NCI-H526 (cell line): ENCODE data around the gene PRKG1.
"Not testable (repeated sequence)": the region's sequence is repeated elsewhere in the genome, so short reads cannot be mapped to it uniquely, and the experiment has no call there.

ENCODE experiments used
- DNase-seq, 2 experiments: peaks; one replicate each; lab custom pipeline; 2025; lab: John Stamatoyannopoulos, UW

PRKG1 gene

DNA sequence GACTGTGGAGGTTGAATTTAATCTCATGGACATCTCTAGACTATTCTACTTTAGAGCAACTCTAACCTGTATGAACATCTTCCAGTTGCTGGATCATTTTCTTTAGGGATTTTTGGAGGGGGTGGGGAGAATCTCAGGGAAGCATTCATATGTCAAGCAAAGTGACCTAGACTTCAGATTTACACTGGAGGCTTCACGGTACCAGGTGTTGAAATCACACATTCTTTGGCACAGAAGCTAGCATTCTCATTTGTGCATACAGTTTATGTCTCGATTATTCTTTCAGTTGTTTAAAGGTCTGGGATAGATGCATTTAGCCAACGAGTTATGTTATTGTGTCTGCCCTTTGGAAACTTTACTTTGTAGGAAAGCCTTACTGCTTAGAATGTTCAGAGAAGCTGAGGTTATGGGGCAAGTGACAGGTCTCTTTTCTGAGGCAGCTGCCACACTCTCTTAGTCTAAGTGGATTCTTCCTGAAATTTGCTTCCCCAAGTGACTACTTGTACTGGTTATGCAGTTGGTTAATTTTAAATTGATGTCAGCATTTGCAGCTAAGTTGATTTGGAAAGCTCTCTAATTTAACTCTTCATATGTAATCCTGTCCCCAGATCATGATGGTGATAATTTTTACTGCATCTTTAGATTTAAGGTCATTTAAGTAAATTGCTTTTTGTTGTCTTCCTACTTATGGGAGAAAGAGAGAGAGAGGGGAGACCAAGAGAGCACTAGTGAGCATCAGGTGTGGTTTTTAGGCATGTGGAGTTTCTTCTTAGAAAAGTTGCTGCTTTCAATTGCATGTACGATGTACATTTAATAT lies 153.8 kb downstream of the PRKG1 start:
- no peak for DNase-seq

DNA sequence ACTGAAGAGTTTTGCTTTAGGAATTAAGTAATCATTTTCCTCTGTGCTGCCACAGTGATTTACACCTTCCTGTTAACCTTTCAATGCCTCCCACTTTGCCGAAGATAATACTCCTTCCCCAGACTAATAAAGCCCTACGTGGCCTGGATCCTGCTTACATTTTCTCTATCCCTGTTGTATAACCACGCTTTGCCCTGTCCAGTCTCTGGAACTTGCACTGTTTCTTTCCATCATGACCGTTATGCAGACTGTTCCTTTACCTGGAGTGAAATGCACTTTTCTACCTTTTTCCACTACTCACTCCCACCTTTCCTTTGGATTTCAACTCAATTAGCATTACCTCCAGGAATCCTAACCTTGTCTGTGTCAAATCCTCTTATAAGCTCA lies 154.4 kb downstream of the PRKG1 start:
- DNase-seq, result no peak

DNA sequence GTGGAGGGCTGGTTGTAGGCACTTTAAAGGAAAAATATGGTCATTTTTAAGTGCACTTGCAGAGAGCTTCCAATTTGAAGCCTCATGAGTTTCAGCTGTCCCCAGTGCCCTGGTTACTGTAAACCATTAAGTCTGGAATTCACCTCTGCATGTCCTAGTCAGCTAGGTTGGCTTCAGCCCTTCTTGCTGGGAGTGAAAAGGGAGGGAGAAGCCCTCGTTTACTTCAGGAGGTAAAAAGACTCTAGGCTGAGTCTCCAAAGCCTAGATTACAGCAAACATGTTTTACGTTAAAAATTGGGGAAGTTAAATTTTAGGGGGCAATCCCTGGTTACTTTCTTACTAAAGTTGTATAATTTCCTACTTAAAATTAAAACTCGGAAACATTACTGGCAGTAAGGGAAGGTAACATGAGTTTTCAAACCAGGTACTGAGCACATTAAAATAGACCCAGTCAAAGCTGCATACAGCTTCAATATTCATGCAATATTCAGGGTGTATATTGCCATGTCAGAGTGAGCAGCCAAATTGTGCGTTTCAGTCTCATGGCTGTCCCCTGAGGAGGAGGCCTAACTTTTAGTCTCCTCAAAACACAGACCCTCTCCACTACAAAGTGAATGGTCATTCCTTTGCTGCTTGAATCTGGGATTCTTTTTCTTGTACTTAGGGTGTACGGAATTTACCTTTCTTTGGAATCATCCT lies 156.7 kb downstream of the PRKG1 start:
- no peak for DNase-seq

DNA sequence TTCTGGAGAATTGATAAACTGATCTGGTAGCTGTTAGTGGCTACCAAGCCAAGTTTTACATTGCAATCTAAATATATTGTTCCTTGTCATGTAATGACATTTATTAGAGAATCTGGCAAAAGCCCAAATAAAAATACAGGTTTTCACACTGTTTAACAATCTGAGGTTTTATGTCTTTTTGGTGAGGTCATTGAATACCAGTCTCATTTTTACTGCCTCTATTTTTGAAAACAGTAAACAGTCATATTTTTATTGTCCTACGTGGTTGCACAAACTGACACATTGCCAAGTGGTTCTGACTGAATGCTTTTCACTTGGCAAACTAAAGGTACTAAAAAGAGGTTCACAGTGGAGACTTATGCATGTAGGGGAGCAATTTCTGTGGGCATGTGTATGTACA lies 157.5 kb downstream of the PRKG1 start:
- no peak for DNase-seq

DNA sequence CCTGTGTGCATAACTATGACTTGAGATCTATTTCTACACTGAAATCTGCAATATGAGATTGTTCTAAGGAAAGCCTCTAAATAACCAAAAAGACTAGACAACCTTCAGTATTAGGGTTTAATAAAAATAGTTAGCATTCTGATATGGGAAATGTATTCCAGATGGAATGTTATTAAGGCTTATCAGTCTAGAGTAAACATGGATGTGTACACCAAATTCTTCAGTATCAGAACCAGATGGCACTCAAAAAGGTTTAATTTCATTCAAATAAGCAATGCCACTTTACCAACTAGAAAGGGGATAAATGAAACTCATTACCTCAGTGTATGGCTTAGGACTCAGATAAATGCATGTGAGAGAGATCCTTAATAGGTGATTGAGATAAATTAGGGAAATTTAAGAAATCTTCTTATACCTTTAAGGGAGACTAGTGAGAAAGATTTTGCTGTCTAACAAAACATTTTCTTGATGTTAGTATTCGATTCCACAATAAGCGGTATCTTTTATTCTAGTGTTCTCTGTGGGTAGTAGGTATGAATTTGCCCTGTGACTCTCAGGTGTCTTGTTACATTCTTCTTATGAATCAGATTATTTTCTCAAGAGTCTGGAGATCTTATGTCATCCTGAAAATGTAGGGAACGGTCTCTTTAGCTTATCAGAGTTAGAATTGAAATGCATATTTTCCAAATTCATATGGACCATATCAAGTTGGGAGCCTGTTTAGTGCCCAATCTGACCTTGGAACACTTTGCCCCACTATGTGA lies 159.2 kb downstream of the PRKG1 start:
- no peak for DNase-seq

DNA sequence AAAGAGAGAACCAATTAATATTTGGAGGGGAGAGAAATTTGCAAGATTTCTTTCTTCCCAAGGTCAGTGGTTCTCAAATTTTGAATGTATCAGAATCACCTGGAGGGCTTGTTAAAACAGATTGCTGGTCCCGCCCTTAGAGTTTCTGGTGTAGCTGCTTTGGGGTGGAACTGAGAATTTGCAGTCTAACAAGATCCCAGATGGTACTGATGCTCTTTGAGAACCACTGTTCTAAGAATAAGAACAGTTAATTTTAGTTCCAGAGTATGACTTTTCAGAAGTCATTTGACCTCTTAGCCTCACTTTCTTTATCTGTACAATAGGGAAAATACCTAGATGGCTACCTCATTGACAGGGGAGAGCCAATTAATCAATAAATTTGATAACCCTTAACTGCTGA lies 161.6 kb downstream of the PRKG1 start:
- no peak for DNase-seq

DNA sequence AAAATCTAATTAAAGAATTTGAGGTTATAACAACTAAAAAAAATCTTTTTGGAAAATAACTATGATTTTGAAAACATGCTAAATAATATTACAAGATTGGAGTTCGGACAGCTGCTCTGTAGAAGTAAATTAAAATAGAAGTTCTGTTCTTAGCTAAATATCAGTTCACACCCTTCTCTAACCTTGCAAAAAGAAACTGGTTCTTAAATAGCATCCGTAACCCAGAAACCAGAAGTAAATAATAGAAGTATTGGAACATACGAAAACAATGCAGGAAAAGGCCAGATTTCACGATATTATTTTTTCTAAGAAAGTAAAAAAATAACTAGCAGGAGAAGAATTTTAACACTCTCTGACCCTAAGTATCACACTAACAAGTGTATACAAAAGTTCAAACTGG lies 164.7 kb downstream of the PRKG1 start:
- DNase-seq, result no peak

DNA sequence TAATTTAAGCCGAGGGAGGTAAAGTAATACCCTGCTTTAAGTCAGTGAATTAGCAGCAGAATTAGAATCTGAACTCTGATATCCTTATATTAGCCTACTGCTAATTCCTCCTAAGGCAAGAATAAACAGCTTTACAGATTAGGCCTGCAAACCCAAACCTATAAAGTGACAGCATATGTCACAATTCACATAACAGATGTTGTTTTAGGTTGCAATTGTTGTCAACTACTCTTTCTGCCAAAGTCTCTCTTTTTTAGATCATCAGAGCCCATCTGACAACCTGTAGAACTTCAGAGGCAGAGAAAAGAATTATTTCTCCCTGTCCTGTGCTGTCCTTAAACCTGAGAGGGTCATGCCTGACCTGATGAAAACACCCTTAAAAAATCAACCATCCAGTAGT lies 167.2 kb downstream of the PRKG1 start:
- no peak for DNase-seq

DNA sequence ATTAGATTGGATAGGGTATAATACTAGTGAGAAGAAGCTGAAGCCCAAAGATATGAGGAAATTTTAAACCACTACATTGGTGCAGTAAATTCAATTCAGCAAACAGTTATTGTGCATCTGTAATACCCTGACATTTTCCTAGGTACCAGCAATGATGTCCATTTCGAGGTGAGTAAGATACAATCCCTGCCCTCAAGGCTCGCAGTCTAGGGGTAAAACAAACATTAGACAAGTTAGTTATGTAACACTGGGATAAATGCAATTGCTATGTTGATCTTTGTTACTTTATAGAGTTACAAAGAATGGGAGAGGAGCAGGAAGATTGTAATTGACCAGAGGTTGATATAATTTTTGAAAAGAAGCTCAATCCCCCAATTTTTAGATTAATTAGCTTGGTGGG lies 168.1 kb downstream of the PRKG1 start:
- no peak for DNase-seq

DNA sequence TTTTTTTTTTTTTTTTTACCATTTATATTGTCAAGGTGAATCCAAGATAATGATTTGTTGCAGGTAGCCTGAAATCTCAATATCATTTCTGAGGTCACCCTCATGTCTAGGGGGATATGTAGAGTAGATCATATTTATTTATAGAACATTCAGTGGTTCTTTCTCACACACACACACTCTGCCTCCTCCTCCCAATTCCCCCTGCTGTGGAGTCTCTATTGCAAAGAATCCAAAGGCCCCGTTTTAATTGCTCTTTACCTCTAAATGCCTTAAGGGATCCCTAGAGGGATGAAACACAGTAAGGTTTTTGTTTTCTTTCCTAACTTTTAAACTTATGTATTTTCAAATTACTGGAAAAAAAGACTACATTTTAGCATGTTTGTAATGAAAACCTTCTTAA lies 170.0 kb downstream of the PRKG1 start:
- DNase-seq, result no peak

DNA sequence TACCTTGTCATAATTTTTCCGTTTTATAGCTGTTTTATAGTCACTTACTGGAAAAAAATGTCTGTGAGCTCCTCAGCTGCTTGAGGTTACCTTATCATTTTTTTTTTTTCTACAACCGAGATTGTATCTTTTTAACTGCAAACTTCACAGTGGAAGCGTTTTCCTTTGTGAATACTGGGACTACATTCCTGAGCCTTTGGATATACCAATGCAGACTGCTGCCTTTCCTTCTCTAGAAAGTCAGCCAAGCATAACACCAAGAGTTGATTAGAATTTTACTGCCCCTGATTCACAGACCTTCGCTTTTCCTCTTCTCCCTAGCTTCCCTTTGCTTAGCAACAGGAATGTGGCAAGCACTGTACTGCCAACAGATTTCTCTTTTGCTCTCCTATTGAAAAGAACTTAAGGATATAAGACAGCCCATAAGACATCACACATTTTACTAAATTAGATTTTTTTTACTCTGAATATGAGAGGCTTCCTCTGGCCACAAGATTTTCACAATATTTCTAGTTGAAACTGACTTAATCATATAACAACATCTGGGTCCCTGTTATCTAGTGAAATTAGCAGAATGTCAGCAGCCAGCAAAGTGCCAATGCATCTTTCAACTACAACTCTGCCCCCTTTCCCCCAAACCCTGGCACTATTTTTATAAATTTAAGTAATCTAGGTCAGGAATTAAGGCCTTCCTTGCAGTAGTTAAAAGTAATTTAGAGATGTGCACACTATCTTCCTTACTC lies 170.6 kb downstream of the PRKG1 start:
- DNase-seq, result no peak

DNA sequence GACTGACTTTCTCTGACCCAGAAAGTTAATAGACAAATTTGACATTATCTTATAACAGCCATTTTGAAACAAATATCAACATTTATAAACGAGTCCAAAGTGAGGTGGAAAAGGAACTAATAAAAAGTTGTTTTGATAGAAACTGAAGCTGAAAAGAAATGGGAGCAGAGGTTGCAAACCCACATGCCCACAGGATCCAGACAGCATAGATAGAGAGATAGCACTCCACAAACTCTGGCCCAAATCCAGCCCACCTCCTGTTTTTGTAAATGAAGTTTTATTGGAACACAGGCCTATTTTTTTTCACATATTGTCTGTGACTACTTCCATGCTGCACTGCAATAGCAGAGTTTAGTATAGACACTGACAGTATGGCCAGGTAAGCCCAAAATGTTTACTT lies 171.9 kb downstream of the PRKG1 start:
- DNase-seq, result no peak

DNA sequence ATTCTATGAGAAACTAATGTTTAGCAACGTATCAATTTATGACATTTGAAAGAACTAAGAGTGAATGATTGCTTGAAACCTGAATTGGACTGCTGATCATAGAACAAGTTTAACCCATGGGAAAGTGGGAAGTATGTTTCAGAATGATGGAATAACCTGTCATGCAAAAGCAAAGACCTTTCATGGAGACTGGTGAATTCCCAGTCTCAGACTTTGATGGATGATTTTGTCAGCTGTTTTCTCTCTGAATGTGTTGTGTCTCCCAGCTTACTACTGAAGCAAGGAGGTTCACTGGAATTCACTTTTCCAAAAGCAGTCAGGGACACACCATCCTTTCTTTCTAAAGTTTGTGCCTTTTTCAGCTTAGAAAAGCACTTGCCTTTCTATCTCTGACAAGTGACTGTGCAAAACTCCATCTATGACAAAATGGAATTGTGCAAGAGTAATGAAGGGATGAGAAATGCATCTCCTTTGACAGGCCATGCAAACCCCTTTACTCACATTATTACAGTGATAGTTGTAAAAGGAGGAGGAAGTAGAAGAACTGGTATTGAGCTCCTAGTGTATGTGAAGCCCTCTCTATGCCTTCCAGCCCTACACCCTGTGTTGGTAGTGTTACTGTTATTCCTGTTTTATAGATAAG lies 176.1 kb downstream of the PRKG1 start:
- DNase-seq, result no peak

DNA sequence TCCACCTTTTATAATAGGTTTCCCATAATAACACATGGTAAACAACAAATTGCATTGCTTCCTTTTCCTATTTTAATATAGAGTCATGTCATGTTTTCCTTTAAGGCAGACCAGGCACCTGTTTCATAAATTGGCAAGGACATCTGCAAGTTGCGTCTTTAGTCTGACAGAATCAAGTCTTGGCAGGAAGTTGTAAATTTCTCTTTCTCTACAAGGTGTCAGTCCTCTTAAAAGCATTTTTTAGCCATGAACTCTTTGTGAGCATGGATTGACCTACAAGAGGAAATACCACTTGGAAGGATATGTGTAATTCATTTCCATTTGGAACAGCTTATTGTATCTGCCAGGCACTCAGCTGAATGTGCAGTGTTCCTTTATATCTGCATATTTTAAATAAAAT lies 176.8 kb downstream of the PRKG1 start:
- DNase-seq, result no peak

DNA sequence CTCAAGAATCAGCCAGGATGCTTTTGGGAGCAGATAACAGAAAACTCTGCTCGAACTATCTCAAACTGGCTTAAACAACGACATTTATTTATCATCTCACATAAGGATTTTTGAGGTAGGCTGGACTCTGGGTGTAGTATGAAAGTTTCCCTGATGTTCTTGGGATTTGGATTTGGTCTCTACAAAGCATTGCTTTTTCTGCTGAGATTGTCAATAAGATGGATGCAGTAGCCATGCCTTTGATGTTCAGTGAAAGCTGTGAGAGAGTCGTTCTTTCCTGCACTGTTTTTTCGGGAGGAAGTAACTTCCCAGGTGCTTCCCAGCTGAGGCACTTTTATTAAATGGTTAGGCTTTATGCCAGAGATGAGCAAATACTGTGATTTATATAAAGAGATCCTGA lies 181.1 kb downstream of the PRKG1 start:
- no peak for DNase-seq

DNA sequence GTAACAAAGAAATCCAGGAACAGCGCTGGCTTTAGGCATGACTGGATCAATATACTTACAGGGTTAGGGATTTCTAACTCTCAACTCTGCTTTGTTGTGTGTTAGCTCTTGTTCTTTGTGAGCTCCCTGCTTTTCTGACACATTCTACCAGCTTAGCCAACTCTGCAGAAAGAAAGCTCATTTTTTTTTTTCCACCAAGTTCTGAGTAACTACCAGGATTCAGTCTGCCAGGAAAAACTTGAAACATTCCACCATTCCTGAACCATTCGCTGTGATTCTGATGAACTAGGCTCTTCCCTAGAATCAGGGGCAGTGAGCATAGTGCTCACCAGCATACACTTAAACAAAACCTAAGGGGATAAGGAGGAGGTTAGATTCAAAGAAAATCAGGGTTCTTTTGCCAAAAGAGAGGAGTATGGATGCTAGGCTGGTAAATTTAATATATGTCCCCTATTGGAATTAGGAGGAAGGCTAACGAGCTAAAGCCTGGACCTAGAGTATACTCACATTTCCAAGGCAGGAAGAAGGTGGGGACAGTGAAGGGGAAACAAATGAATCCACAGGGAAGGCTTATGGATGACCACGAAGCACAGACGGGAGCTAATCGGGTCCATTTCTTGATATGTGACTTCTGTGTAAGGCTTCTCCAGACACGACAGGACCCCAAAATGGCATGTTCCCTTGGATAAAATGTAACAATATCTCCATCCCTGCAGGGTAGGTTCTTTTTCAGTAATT lies 183.4 kb downstream of the PRKG1 start:
- no peak for DNase-seq

DNA sequence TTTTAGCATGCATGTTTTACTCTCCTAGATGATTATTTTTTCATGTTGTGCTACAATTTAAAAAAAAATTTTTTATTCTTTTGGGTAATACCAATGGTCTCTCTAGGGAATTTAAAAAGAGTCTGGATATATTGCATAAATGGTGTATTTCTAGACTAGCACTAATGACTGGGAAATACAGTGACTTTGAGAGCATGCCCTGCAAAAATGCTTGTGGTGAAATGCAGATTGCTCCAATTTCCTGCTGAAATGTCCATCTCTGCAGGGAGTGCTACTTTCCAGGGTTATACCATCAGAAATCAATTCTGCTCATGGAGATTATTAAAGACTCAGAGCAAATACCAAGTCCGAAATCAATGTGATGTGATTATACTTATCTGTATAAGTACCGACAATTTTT lies 186.1 kb downstream of the PRKG1 start:
- DNase-seq, result no peak

DNA sequence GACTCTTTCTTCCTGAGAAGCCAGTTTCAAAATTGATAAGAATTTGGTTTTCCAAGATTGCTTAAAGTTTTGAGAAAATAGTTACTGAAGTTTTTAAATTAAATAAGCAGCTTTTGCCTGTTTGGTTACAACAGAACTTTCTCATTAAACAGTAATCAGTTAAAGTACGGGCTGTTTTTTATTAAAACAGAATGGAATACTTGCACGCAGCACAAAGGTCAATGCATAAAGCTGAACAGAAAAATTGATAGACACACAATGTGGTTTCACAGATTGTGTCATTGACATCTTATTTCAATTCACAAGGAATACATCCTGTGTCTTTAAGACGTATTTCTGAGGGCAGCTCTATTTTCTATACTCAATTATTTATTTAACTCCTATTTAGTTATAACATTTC lies 192.2 kb downstream of the PRKG1 start:
- no peak for DNase-seq

DNA sequence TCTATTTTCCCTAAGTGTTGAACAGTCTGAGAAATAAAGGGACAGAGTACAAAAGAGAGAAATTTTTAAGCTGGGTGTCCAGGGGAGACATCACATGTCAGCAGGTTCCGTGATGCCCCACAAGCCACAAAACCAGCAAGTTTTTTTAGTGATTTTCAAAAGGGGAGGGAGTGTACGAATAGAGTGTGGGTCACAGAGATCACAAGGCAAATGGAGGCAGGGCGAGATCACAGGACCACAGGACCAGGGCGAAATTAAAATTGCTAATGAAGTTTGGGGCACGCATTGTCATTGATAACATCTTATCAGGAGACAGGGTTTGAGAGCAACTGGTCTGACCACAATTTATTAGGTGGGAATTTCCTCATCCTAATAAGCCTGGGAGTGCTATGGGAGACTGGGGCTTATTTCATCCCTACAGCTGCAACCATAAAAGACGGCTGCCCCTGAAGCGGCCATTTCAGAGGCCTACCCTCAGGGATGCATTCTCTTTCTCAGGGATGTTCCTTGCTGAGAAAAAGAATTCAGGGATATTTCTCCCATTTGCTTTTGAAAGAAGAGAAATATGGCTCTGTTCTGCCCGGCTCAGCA lies 193.8 kb downstream of the PRKG1 start:
- DNase-seq, result not testable (repeated sequence)

DNA sequence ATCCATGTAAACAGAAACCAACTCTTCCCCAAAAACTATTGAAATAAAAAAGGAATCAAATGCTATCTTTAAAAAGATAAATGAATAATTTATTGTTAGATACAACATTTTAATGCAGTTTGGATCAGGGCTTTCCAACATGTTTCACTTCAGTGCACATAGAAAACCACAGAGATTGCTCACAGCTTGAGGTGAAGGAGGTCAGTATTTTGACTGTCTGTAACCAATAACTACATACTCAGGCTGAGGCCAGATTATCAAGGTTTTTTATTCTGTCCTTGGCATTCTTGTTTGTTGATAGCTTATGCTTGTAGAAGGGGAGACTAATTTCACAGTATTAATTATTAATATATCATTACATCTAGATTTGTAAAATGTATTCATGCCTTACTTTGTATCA lies 195.5 kb downstream of the PRKG1 start:
- DNase-seq, result no peak
